OCI-LY3 (cell line): Measurements from ENCODE around the gene KRT85.
"Not testable (repeated sequence)": the region's sequence is repeated elsewhere in the genome, so short reads cannot be mapped to it uniquely, and the experiment has no call there.

ENCODE experiments used
- EZH2phosphoT487 ChIP-seq: fragments of 200-600 bp; shearing (Covaris generic); IDR thresholded peaks from 2 replicates; pipeline ENCODE4 v1.6.1; 2018; ENCODE audit warnings: antibody characterized with exemption, mixed run types, low read depth
- TF ChIP-seq, protein P1 (sequence below): fragments of 200-600, 300-600 bp; sonication (generic); IDR thresholded peaks from 2 replicates; pipeline ENCODE4 v1.5.1; 2014; ENCODE audit warnings: antibody characterized with exemption, low read length, low read depth

DNA sequence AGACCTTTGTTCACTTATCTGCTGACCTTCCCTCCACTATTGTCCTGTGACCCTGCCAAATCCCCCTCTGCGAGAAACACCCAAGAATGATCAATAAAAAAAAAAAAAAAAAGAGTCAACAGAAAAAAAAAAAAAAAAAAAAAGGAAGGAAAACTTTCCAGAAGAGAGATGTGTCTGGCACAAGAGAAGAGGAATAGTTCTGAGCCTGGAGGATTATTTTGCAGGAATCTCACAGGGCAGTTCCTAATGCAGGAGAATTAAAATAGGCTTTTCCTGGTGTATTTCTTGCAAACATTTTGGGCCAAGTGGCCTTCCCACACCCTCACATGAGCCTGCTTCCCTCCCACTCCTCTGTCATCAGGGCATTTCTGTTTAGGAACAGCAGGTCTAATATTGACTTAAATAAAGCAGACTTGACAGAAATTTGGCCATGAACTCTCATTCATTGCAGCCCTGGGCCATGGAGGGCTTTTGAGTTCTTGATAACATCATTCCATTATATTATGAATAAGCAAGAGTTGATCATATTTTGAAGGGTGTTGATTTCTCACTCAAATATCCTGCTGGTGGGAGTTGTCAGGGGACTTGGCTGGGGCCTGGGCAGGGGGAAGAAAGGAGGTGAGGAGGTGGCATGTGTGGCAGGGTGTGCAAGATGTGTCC lies 43.4 kb upstream of the KRT85 start:
- TF ChIP-seq, protein P1, sequence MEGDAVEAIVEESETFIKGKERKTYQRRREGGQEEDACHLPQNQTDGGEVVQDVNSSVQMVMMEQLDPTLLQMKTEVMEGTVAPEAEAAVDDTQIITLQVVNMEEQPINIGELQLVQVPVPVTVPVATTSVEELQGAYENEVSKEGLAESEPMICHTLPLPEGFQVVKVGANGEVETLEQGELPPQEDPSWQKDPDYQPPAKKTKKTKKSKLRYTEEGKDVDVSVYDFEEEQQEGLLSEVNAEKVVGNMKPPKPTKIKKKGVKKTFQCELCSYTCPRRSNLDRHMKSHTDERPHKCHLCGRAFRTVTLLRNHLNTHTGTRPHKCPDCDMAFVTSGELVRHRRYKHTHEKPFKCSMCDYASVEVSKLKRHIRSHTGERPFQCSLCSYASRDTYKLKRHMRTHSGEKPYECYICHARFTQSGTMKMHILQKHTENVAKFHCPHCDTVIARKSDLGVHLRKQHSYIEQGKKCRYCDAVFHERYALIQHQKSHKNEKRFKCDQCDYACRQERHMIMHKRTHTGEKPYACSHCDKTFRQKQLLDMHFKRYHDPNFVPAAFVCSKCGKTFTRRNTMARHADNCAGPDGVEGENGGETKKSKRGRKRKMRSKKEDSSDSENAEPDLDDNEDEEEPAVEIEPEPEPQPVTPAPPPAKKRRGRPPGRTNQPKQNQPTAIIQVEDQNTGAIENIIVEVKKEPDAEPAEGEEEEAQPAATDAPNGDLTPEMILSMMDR, result not testable (repeated sequence)
- TF ChIP-seq EZH2phosphoT487, result not testable (repeated sequence)
